HG02623 (cell line): Measurements from ENCODE around the gene PDE4A.
"Not testable (repeated sequence)": the region's sequence is repeated elsewhere in the genome, so short reads cannot be mapped to it uniquely, and the experiment has no call there.

Experiments
- ATAC-seq: cut with Tn5 transposase; IDR thresholded peaks from one replicate; pipeline ENCODE4 v1.9.1; 2021; ENCODE audit warnings: moderate library complexity; ENCODE audit not compliant: unreplicated experiment

Gene PDE4A

GRCh38 chr19:10403137-10404021 is 17.0 kb upstream of the PDE4A start, which contains the start of gene CDC37:
TSS of gene CDC37 (minus strand) at chr19:10403542. CDS start at chr19:10403479, 63 bp downstream.
- ATAC-seq = peak; percentile 80

- ATAC-seq = no peak
Observed at GRCh38 chr19:10404888-10405820, 15.2 kb upstream of the PDE4A start.

GRCh38 chr19:10406191-10406590 is 14.1 kb upstream of the PDE4A start:
- ATAC-seq = no peak

GRCh38 chr19:10407096-10407495 is 13.2 kb upstream of the PDE4A start:
- ATAC-seq = no peak

- no peak for ATAC-seq
Observed at GRCh38 chr19:10408511-10409283, 11.6 kb upstream of the PDE4A start.

- not testable (repeated sequence) for ATAC-seq
Observed at GRCh38 chr19:10411224-10411623, 9.1 kb upstream of the PDE4A start.

GRCh38 chr19:10412257-10412977 is 7.9 kb upstream of the PDE4A start:
- peak; percentile 60 for ATAC-seq

GRCh38 chr19:10416083-10416379 is 4.3 kb upstream of the PDE4A start:
- no peak for ATAC-seq

GRCh38 chr19:10416380-10417257 is 3.7 kb upstream of the PDE4A start:
- ATAC-seq = no peak

GRCh38 chr19:10417541-10418234 is 2.6 kb upstream of the PDE4A start:
- ATAC-seq = no peak

GRCh38 chr19:10418235-10418484 is 2.2 kb upstream of the PDE4A start:
- no peak for ATAC-seq

- ATAC-seq = no peak
Observed at GRCh38 chr19:10418485-10419199, 1.7 kb upstream of the PDE4A start.

GRCh38 chr19:10419200-10419645 is 1.1 kb upstream of the PDE4A start:
- ATAC-seq = no peak

GRCh38 chr19:10419646-10420443 is 493 bp upstream of the PDE4A start:
- no peak for ATAC-seq

GRCh38 chr19:10421240-10422045 is 1.1 kb downstream of the PDE4A start:
- no peak for ATAC-seq

- ATAC-seq = no peak
Observed at GRCh38 chr19:10422046-10422461, 1.7 kb downstream of the PDE4A start.

- ATAC-seq = no peak
Observed at GRCh38 chr19:10422846-10423245, 2.5 kb downstream of the PDE4A start.
